SK-N-SH (cell line): ENCODE results near the gene ERCC6L. TPM values are rescaled to one million over a fixed set of nuclear protein-coding genes. Genes with fewer than 3 reads are reported as not detected.

Source experiments
- CTCF ChIA-PET: fragments of 300-600, 350-600 bp; formaldehyde crosslinking; extraction: SDS; loops from one replicate; lab custom pipeline; 2021; lab: Yijun Ruan, JAX
- POLR2A ChIA-PET: fragments of 350-600 bp; sonication (Branson Sonifier 250); formaldehyde crosslinking; extraction: SDS; loops from one replicate; lab custom pipeline; 2020; ENCODE audit warnings: antibody characterized with exemption, inconsistent platforms; lab: Yijun Ruan, JAX
- DNase-seq: peaks from one replicate; pipeline ENCODE4 v3.0.0; 2012
- H2AFZ ChIP-seq: fragments of 200-600 bp; sonication (generic); 2 replicates; pipeline ENCODE4 v1.8.1; 2016; ENCODE audit warnings: antibody characterized with exemption, mild to moderate bottlenecking, low read depth
- H3F3A ChIP-seq: fragments of 200-600 bp; sonication (generic); replicated peaks from 2 replicates; pipeline ENCODE3; 2016; ENCODE audit warnings: antibody characterized with exemption, mild to moderate bottlenecking; ENCODE audit not compliant: insufficient read depth
- H3K27ac ChIP-seq, 2 experiments: fragments of 200-500 bp in 1 of 2; fragments of 200-600 bp in 1 of 2; sonication (Bioruptor generic) in 1 of 2; sonication (generic), shearing (Covaris generic) in 1 of 2; 2 replicates each; pipeline versions ENCODE4 v1.5.1 to v1.6.1; 2014 to 2016; ENCODE audit warnings: low read depth in 2 of 2, inconsistent platforms in 1 of 2, low read length in 1 of 2, mild to moderate bottlenecking in 1 of 2, mixed read lengths in 1 of 2
- H3K27me3 ChIP-seq: fragments of 200-600 bp; sonication (generic), shearing (Covaris generic); 2 replicates; pipeline ENCODE4 v1.6.1; 2016; ENCODE audit warnings: mixed run types; ENCODE audit not compliant: insufficient read depth
- H3K36me3 ChIP-seq, 2 experiments: fragments of 200-500 bp in 1 of 2; fragments of 200-600 bp in 1 of 2; sonication (Bioruptor generic) in 1 of 2; sonication (generic) in 1 of 2; replicated peaks in 1 of 2; 2 replicates each; pipeline versions ENCODE3 to v1.5.1; 2014 to 2016; ENCODE audit warnings: low read length in 1 of 2, mild to moderate bottlenecking in 1 of 2; ENCODE audit not compliant: insufficient read depth in 2 of 2, control insufficient read depth in 1 of 2
- H3K4me1 ChIP-seq, 2 experiments: fragments of 200-500 bp in 1 of 2; fragments of 200-600 bp in 1 of 2; sonication (Bioruptor generic) in 1 of 2; sonication (generic), shearing (Covaris generic) in 1 of 2; 2 replicates each; pipeline versions ENCODE4 v1.5.1 to v1.6.1; 2014 to 2016; ENCODE audit warnings: low read depth in 1 of 2, low read length in 1 of 2, mixed run types in 1 of 2; ENCODE audit not compliant: insufficient read depth in 2 of 2, control insufficient read depth in 1 of 2
- H3K4me2 ChIP-seq: fragments of 200-600 bp; sonication (generic), shearing (Covaris generic); 2 replicates; pipeline ENCODE4 v1.6.1; 2017; ENCODE audit warnings: mixed run types
- H3K4me3 ChIP-seq, 2 experiments: fragments of 200-500 bp in 1 of 2; fragments of 200-600 bp in 1 of 2; sonication (Bioruptor generic) in 1 of 2; sonication (generic), shearing (Covaris generic) in 1 of 2; 2 replicates each; pipeline versions ENCODE4 v1.5.1 to v1.8.1; 2014 to 2016; ENCODE audit warnings: low read depth in 2 of 2, inconsistent platforms in 1 of 2, low read length in 1 of 2, mild to moderate bottlenecking in 1 of 2, mixed read lengths in 1 of 2, moderate library complexity in 1 of 2
- H3K79me2 ChIP-seq: fragments of 200-600 bp; sonication (generic); 2 replicates; pipeline ENCODE4 v1.8.1; 2017; ENCODE audit warnings: mild to moderate bottlenecking; ENCODE audit not compliant: insufficient read depth
- H3K9ac ChIP-seq: fragments of 200-600 bp; sonication (generic); 2 replicates; pipeline ENCODE4 v1.6.1; 2017; ENCODE audit warnings: mixed run types
- H3K9me2 ChIP-seq: fragments of 200-600 bp; sonication (generic); 2 replicates; pipeline ENCODE4 v1.6.1; 2017; ENCODE audit warnings: mixed run types
- H3K9me3 ChIP-seq: fragments of 200-600 bp; sonication (generic); 2 replicates; pipeline ENCODE4 v1.6.1; 2017; ENCODE audit warnings: mixed run types, mild to moderate bottlenecking, moderate library complexity
- H4K20me1 ChIP-seq: fragments of 200-600 bp; sonication (generic); 2 replicates; pipeline ENCODE4 v1.6.1; 2017; ENCODE audit warnings: mild to moderate bottlenecking, mixed run types; ENCODE audit not compliant: insufficient read depth
- CHD2 ChIP-seq: fragments of 150-350 bp; IDR thresholded peaks from 2 replicates; pipeline ENCODE4 v1.6.1; 2018; ENCODE audit warnings: low read length; ENCODE audit not compliant: partially characterized antibody
- CTCF ChIP-seq: fragments of 200-600 bp; sonication (generic); IDR thresholded peaks from 2 replicates; pipeline ENCODE4 v1.6.1; 2017; ENCODE audit warnings: antibody characterized with exemption, mild to moderate bottlenecking, moderate library complexity
- EP300 ChIP-seq, 2 experiments: IDR thresholded peaks; 2 replicates each; pipeline versions ENCODE4 v1.4.0 to v1.6.1; 2012; ENCODE audit warnings: borderline replicate concordance in 1 of 2, low read depth in 1 of 2, low read length in 1 of 2
- EZH2phosphoT487 ChIP-seq: fragments of 200-600 bp; sonication (generic); IDR thresholded peaks from 2 replicates; pipeline ENCODE4 v1.6.1; 2017; ENCODE audit warnings: low read depth, mixed run types, mild to moderate bottlenecking, antibody characterized with exemption, moderate library complexity, borderline replicate concordance
- GATA2 ChIP-seq: sonication (generic); formaldehyde crosslinking; IDR thresholded peaks from 2 replicates; pipeline ENCODE4 v1.5.0; 2020; ENCODE audit warnings: mild to moderate bottlenecking, missing genetic modification reagents
- IRF3 ChIP-seq: fragments of 150-350 bp; IDR thresholded peaks from 2 replicates; pipeline ENCODE4 v1.6.1; 2016; ENCODE audit warnings: mild to moderate bottlenecking, low read depth, low read length
- JUND ChIP-seq: IDR thresholded peaks from 2 replicates; pipeline ENCODE4 v1.4.0; 2012
- NFIC ChIP-seq: IDR thresholded peaks from 2 replicates; pipeline ENCODE4 v1.4.0; 2012; ENCODE audit warnings: borderline replicate concordance
- REST ChIP-seq: IDR thresholded peaks from 2 replicates; pipeline ENCODE4 v1.6.1; 2012; ENCODE audit warnings: mild to moderate bottlenecking, low read depth, low read length, moderate library complexity
- SIN3A ChIP-seq: IDR thresholded peaks from 2 replicates; pipeline ENCODE4 v1.6.1; 2012; ENCODE audit warnings: low read depth, mild to moderate bottlenecking, low read length, moderate library complexity, borderline replicate concordance
- TCF12 ChIP-seq: IDR thresholded peaks from 2 replicates; pipeline ENCODE4 v1.4.0; 2012
- USF1 ChIP-seq: IDR thresholded peaks from 2 replicates; pipeline ENCODE4 v1.4.0; 2012; ENCODE audit warnings: low read depth, borderline replicate concordance
- WGBS: methylation state at CpG from one replicate; pipeline ENCODE4 v1.1.6; 2017; ENCODE audit warnings: low lambda C conversion rate; 5-methylcytosine and 5-hydroxymethylcytosine counted together
- polyA plus RNA-seq, 3 experiments: library from polyadenylated mRNA; depleted of rRNA; stranded (reverse); fragments of >200 nt; gene quantifications; 2 replicates each; pipeline ENCODE4 v1.2.3, GENCODE V29; 2012

ERCC6L gene
- polyA plus RNA-seq, 1 of the 3 experiments (the other 2 are of a cell fraction): 1.5 TPM

- no peaks in the 10 kb centered on the region for H3F3A ChIP-seq
- H4K20me1 ChIP-seq: no peaks in the 10 kb centered on the region
- CTCF ChIA-PET: interaction anchor here (0.6 to 1.0 kb wide), 3 partner anchors 16 to 122 kb away, joined by 3 to 4 read pairs (median 3); no protein-coding TSS in a partner anchor
- no peak overlapping the region for H3K4me2 ChIP-seq
- H3K9me3 ChIP-seq: no peaks in the 10 kb centered on the region
- H3K79me2 ChIP-seq: no peaks in the 10 kb centered on the region
- H3K4me3 ChIP-seq: no peak overlapping the region
- H3K27ac ChIP-seq: no peak overlapping the region
- H3K27me3 ChIP-seq: no peaks in the 10 kb centered on the region
- WGBS: 65% methylated on average over 2 of the region's 2 CpGs
- H3K4me1 ChIP-seq: peaks cover 2 to 4% of the 10 kb centered on the region in 2 experiments; a peak in 2 of 4 replicates
- H2AFZ ChIP-seq: no peak overlapping the region
- DNase-seq: no peak
- H3K9ac ChIP-seq: no peak overlapping the region
- POLR2A ChIA-PET: interaction anchor here (1.4 kb wide), 1 partner anchor 30 kb away, joined by 3 read pairs; the partner anchor contains the start of gene RPS4X
- no peaks in the 10 kb centered on the region for H3K9me2 ChIP-seq
- no peak for TF ChIP-seq REST
- no peak for TF ChIP-seq TCF12
- TF ChIP-seq USF1: no peak
- no peak for TF ChIP-seq CHD2
- no peak for TF ChIP-seq CTCF
- TF ChIP-seq EZH2phosphoT487: no peak
- no peak for TF ChIP-seq JUND
- TF ChIP-seq NFIC: no peak
- no peak for TF ChIP-seq GATA2
- no peak for TF ChIP-seq EP300 (IDR thresholded peaks at IDR 0.05; ENCODE audit: borderline replicate concordance in 1 of 2, low read depth in 1 of 2, low read length in 1 of 2)
- TF ChIP-seq IRF3: no peak
- no peak for TF ChIP-seq SIN3A
- H3K36me3 ChIP-seq: no peaks in the 10 kb centered on the region
Measured at GRCh38 chrX:72247206-72247942, 8.5 kb upstream of the ERCC6L start.
